ENCODE measurements around the gene PCNP. TPM values are rescaled to one million over a fixed set of nuclear protein-coding genes. Genes with fewer than 3 reads are reported as not detected.
"Not testable (repeated sequence)": the region's sequence is repeated elsewhere in the genome, so short reads cannot be mapped to it uniquely, and the experiment has no call there.

PCNP gene
- total and polyA plus RNA-seq, 2 experiments from 2014 or later = 91.2 to 178 TPM

GRCh38 chr3:101640256-101640655, 66.3 kb downstream of the PCNP start:
- Histone ChIP-seq H3F3A (ENCODE audit: insufficient read depth) (peaks cover 22% of the 10 kb centered on the region; the same call in 1 of the 2 replicates), H3K27ac (no peak overlapping the region), H3K9ac (no peak overlapping the region), H3K9me2 (ENCODE audit: insufficient read depth) (no peaks in the 10 kb centered on the region), H3K79me2 (ENCODE audit: insufficient read depth) (no peaks in the 10 kb centered on the region), H3K9me3 (ENCODE audit: low read depth) (no peaks in the 10 kb centered on the region), H3K4me1 (ENCODE audit: insufficient read depth) (peaks cover 7% of the 10 kb centered on the region), H3K36me3 (ENCODE audit: low read depth) (no peaks in the 10 kb centered on the region), H2AFZ (no peak overlapping the region), H3K27me3 (replicated peaks; ENCODE audit: insufficient read depth) (no peaks in the 10 kb centered on the region), H3K4me2 (ENCODE audit: unreplicated experiment) (no peak overlapping the region), H3K4me3 (no peak overlapping the region), H4K20me1 (ENCODE audit: insufficient read depth) (no peaks in the 10 kb centered on the region)
- in situ Hi-C loops (cut with MboI) = no loop called here
- no peak for DNase-seq
- TF ChIP-seq EZH2phosphoT487 (IDR thresholded peaks at IDR 0.05; ENCODE audit: insufficient read depth, low read depth) = no peak
- TF ChIP-seq EZH2 (IDR thresholded peaks at IDR 0.05; ENCODE audit: insufficient read depth, poor library complexity, severe bottlenecking) = no peak
- 88 to 90% methylated on average over 10 of the region's 10 CpGs for WGBS, 2 experiments (ENCODE audit: low coverage in 1 of 2, low lambda C conversion rate in 2 of 2, missing lambda C conversion rate in 2 of 2)

GRCh38 chr3:101641397-101642115, 67.6 kb downstream of the PCNP start:
- 86 to 93% methylated on average over 14 of the region's 14 CpGs for WGBS, 2 experiments (ENCODE audit: low coverage in 1 of 2, low lambda C conversion rate in 2 of 2, missing lambda C conversion rate in 2 of 2)
- H3K27ac ChIP-seq; H3K36me3 ChIP-seq (ENCODE audit: low read depth); H3K9me3 ChIP-seq (ENCODE audit: low read depth); H2AFZ ChIP-seq; H3K9ac ChIP-seq; H4K20me1 ChIP-seq (ENCODE audit: insufficient read depth); H3K9me2 ChIP-seq (ENCODE audit: insufficient read depth); H3K4me3 ChIP-seq; H3K4me1 ChIP-seq (ENCODE audit: insufficient read depth); H3K79me2 ChIP-seq (ENCODE audit: insufficient read depth); H3K27me3 ChIP-seq (replicated peaks; ENCODE audit: insufficient read depth); DNase-seq; H3K4me2 ChIP-seq (ENCODE audit: unreplicated experiment); in situ Hi-C loops (cut with MboI): not testable (repeated sequence)
- peaks cover 22% of the 10 kb centered on the region; the same call in 1 of the 2 replicates for H3F3A ChIP-seq (ENCODE audit: insufficient read depth)

- no peak overlapping the region for H2AFZ ChIP-seq
- H3K27me3 ChIP-seq (replicated peaks; ENCODE audit: insufficient read depth) = no peaks in the 10 kb centered on the region
- 87% methylated on average over 3 of the region's 3 CpGs for WGBS, 2 experiments (ENCODE audit: low coverage in 1 of 2, low lambda C conversion rate in 2 of 2, missing lambda C conversion rate in 2 of 2)
- no peak for TF ChIP-seq EZH2phosphoT487 (IDR thresholded peaks at IDR 0.05; ENCODE audit: insufficient read depth, low read depth)
- no peak for TF ChIP-seq EZH2 (IDR thresholded peaks at IDR 0.05; ENCODE audit: insufficient read depth, poor library complexity, severe bottlenecking)
- H4K20me1 ChIP-seq (ENCODE audit: insufficient read depth) = no peaks in the 10 kb centered on the region
- no peaks in the 10 kb centered on the region for H3K9me2 ChIP-seq (ENCODE audit: insufficient read depth)
- no peaks in the 10 kb centered on the region for H3K9me3 ChIP-seq (ENCODE audit: low read depth)
- no peak overlapping the region for H3K27ac ChIP-seq
- H3K4me2 ChIP-seq (ENCODE audit: unreplicated experiment) = no peak overlapping the region
- H3K9ac ChIP-seq = no peak overlapping the region
- H3F3A ChIP-seq (ENCODE audit: insufficient read depth) = peaks cover 22% of the 10 kb centered on the region; the same call in 1 of the 2 replicates
- H3K79me2 ChIP-seq (ENCODE audit: insufficient read depth) = no peaks in the 10 kb centered on the region
- H3K36me3 ChIP-seq (ENCODE audit: low read depth) = no peaks in the 10 kb centered on the region
- in situ Hi-C loops (cut with MboI) = no loop called here
- H3K4me3 ChIP-seq = no peak overlapping the region
- peaks cover 7% of the 10 kb centered on the region for H3K4me1 ChIP-seq (ENCODE audit: insufficient read depth)
- no peak for DNase-seq
Observed at GRCh38 chr3:101642441-101642840, 68.5 kb downstream of the PCNP start.

- TF ChIP-seq EZH2 (IDR thresholded peaks at IDR 0.05; ENCODE audit: insufficient read depth, poor library complexity, severe bottlenecking) (no peak), EZH2phosphoT487 (IDR thresholded peaks at IDR 0.05; ENCODE audit: insufficient read depth, low read depth) (no peak)
- Histone ChIP-seq H3K4me3 (no peak overlapping the region), H3K4me2 (ENCODE audit: unreplicated experiment) (no peak overlapping the region), H4K20me1 (ENCODE audit: insufficient read depth) (no peaks in the 10 kb centered on the region), H3K9me3 (ENCODE audit: low read depth) (no peaks in the 10 kb centered on the region), H3K27ac (no peak overlapping the region), H3K9ac (no peak overlapping the region), H3K9me2 (ENCODE audit: insufficient read depth) (no peaks in the 10 kb centered on the region), H2AFZ (no peak overlapping the region), H3K27me3 (replicated peaks; ENCODE audit: insufficient read depth) (no peaks in the 10 kb centered on the region), H3K36me3 (ENCODE audit: low read depth) (no peaks in the 10 kb centered on the region), H3K4me1 (ENCODE audit: insufficient read depth) (peaks cover 7% of the 10 kb centered on the region), H3K79me2 (ENCODE audit: insufficient read depth) (no peaks in the 10 kb centered on the region), H3F3A (ENCODE audit: insufficient read depth) (peaks cover 22% of the 10 kb centered on the region; the same call in 1 of the 2 replicates)
- 93 to 97% methylated on average over 8 of the region's 8 CpGs for WGBS, 2 experiments (ENCODE audit: low coverage in 1 of 2, low lambda C conversion rate in 2 of 2, missing lambda C conversion rate in 2 of 2)
- in situ Hi-C loops (cut with MboI) = no loop called here
- no peak for DNase-seq
Observed at GRCh38 chr3:101643009-101643844, 69.2 kb downstream of the PCNP start.

Small RNA genes within 50 kb of the gene (small RNA-seq; reads per million reads assigned to genes)
- gene RF00019 (ENCODE audit: low read depth, low replicate concordance) (not detected), gene RNU6-1256P (ENCODE audit: low read depth, low replicate concordance) (not detected)

Other genes starting within 250 kb of the PCNP start
- 5.4 and 8.2 TPM in 2 replicates for gene SENP7, start 61.0 kb upstream of the PCNP start, total RNA-seq (2014; rRNA removed; shearing (Covaris generic))
- gene SENP7, start 61.0 kb upstream of the PCNP start, polyA plus RNA-seq (2016; fragmentation: Nextera tagmentation; extraction: Ambion mirVana) = 2.9 and 3.5 TPM in 2 replicates
- 20.7 and 22.5 TPM in 2 replicates for gene TRMT10C, start 12.3 kb upstream of the PCNP start, total RNA-seq (2014; rRNA removed; shearing (Covaris generic))
- 28.4 and 33.3 TPM in 2 replicates for gene TRMT10C, start 12.3 kb upstream of the PCNP start, polyA plus RNA-seq (2016; fragmentation: Nextera tagmentation; extraction: Ambion mirVana)
- 21.4 and 21.5 TPM in 2 replicates for gene ZBTB11, start 103.0 kb downstream of the PCNP start, total RNA-seq (2014; rRNA removed; shearing (Covaris generic))
- 8.5 and 8.7 TPM in 2 replicates for gene ZBTB11, start 103.0 kb downstream of the PCNP start, polyA plus RNA-seq (2016; fragmentation: Nextera tagmentation; extraction: Ambion mirVana)
- gene RPL24, start 112.5 kb downstream of the PCNP start, total RNA-seq (2014; rRNA removed; shearing (Covaris generic)) = 578 and 733 TPM in 2 replicates
- 490 TPM in 2 replicates for gene RPL24, start 112.5 kb downstream of the PCNP start, polyA plus RNA-seq (2016; fragmentation: Nextera tagmentation; extraction: Ambion mirVana)
- gene CEP97, start 150.4 kb downstream of the PCNP start, total RNA-seq (2014; rRNA removed; shearing (Covaris generic)) = 9.8 and 25.8 TPM in 2 replicates
- 3.3 and 4.3 TPM in 2 replicates for gene CEP97, start 150.4 kb downstream of the PCNP start, polyA plus RNA-seq (2016; fragmentation: Nextera tagmentation; extraction: Ambion mirVana)
- 5.4 and 14.0 TPM in 2 replicates for gene NXPE3, start 205.0 kb downstream of the PCNP start, total RNA-seq (2014; rRNA removed; shearing (Covaris generic))
- 10.8 and 12.6 TPM in 2 replicates for gene NXPE3, start 205.0 kb downstream of the PCNP start, polyA plus RNA-seq (2016; fragmentation: Nextera tagmentation; extraction: Ambion mirVana)

All from GM23248 (cell line).